ENCODE data around the gene PRELID1. TPM values are rescaled to one million over a fixed set of nuclear protein-coding genes. Genes with fewer than 3 reads are reported as not detected.

The PRELID1 gene
- total and polyA plus RNA-seq, 8 donors: 72.3 to 154 (median 86.4) TPM

DNA sequence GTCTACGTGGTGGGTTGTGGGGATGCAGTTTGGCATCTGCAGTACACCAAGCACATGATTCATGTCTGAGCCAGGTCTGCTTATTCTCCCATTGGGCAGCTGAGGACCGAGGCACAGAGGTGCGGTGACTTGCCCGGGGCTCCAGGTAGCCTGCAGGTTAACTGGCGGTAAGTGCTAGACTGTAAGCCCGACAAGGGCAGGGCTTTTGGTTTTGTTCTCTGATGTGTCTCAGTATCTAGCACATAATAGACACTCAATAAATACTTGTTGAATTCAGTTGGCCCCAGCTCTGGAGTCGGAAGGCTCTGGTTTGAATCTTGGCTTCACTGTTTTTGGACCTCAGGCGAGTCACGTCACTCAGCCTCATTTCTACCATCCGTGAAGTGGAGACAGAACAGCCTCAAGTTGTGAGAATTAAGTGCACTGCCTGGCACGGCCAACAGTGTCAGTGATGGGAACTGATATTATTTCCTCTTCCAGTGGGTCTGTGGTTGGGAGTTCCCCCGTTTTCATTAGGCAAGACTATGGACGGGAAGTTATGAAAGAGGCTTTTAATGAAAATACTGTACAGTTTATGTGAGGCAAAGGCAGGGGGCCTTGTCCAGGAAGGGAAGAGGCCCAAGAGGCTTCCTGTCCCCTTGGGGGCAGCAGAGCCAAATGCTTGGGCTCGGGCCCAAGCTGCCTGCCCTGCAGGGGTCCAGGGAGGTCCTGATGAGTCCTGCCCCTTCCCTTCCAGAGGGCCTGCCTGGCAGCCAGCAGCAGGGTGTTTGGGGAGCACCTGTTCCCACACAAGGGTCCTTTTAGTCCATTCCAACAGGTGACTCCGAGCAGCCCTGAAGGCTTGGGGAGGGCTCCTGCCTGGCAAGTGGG is 3.3 kb downstream of the PRELID1 start:
- Histone ChIP-seq H3K4me1 (peaks cover 30 to 87% of the 10 kb centered on the region in 2 donors), H3K4me3 (peak overlapping the region in 1 of 2 donors; percentile 99), H3K27ac (peak overlapping the region in 1 of 2 donors; percentile 89), H3K9me3 (no peaks in the 10 kb centered on the region), H3K36me3 (peaks cover 0 to 33% of the 10 kb centered on the region in 2 donors), H3K27me3 (no peaks in the 10 kb centered on the region)
- TF ChIP-seq, protein P1, sequence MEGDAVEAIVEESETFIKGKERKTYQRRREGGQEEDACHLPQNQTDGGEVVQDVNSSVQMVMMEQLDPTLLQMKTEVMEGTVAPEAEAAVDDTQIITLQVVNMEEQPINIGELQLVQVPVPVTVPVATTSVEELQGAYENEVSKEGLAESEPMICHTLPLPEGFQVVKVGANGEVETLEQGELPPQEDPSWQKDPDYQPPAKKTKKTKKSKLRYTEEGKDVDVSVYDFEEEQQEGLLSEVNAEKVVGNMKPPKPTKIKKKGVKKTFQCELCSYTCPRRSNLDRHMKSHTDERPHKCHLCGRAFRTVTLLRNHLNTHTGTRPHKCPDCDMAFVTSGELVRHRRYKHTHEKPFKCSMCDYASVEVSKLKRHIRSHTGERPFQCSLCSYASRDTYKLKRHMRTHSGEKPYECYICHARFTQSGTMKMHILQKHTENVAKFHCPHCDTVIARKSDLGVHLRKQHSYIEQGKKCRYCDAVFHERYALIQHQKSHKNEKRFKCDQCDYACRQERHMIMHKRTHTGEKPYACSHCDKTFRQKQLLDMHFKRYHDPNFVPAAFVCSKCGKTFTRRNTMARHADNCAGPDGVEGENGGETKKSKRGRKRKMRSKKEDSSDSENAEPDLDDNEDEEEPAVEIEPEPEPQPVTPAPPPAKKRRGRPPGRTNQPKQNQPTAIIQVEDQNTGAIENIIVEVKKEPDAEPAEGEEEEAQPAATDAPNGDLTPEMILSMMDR (IDR thresholded peaks at IDR 0.05): peak in 1 of 2 donors; percentile 32
- ATAC-seq (peak; percentile 1), DNase-seq (peak in 1 of 4 donors; percentile 85)
- intact Hi-C loops (cut with DNase I): no loop called here

GRCh38 chr5:177307544-177308363 is 4.2 kb downstream of the PRELID1 start:
- TF ChIP-seq, protein P1 (IDR thresholded peaks at IDR 0.05): no peak
- ATAC-seq: no peak
- no peaks in the 10 kb centered on the region for H3K27me3 ChIP-seq
- peaks cover 0 to 31% of the 10 kb centered on the region in 2 donors for H3K36me3 ChIP-seq
- DNase-seq: peak in 1 of 4 donors; percentile 87
- intact Hi-C loops (cut with DNase I): no loop called here
- no peaks in the 10 kb centered on the region for H3K9me3 ChIP-seq
- peak overlapping the region in 1 of 2 donors; percentile 99 for H3K4me3 ChIP-seq
- H3K27ac ChIP-seq: peak overlapping the region in 1 of 2 donors; percentile 89
- H3K4me1 ChIP-seq: peaks cover 25 to 87% of the 10 kb centered on the region in 2 donors

GRCh38 chr5:177308740-177309139 is 5.1 kb downstream of the PRELID1 start:
- intact Hi-C loops (cut with DNase I): no loop called here
- ATAC-seq (no peak), DNase-seq (no peak)
- H3K4me1 ChIP-seq: peaks cover 25 to 89% of the 10 kb centered on the region in 2 donors
- no peak overlapping the region for H3K4me3 ChIP-seq
- peak overlapping the region in 1 of 2 donors; percentile 89 for H3K27ac ChIP-seq
- H3K27me3 ChIP-seq: no peaks in the 10 kb centered on the region
- TF ChIP-seq, protein P1 (IDR thresholded peaks at IDR 0.05): no peak
- peaks cover 0 to 31% of the 10 kb centered on the region in 2 donors for H3K36me3 ChIP-seq
- no peaks in the 10 kb centered on the region for H3K9me3 ChIP-seq

DNA sequence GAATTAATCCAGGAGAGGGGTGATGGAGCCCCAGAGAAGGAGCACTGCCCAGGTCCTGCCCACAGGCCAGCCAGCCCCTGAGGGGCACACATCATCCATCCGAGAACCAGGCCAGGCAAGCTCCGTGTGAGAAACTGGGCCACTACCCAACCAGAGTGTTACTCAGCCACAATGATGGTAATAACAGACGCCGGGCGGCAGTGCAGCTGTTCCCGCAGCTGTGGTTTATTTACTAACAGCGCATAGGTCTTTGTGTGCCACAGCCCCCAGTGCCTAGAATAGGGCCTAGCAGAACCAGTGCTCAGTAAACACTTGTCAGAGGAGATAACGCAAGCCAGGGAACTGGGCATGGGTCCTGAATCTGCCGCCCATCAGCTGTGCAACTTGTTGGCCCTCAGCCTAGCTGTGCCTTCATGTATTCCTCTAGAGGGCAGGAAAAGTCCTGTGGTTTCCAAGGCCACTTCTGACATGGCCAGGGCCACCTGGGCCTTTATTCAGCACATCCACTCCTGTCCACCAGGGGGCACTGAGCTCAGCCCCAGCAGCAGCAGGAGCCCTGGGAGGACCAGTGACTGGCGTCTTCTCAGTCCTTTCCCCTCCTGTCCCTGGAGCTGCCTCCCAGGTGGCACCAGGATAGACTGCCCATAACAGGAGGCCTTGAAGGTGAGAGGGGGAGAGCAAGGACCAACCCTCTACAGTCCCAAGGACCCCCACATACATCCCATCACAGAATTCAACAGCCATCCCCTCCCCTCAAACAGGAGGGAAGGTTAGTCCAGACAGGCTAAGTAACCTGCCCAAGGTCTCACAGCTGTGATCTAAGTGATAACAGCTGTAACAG is 6.0 kb downstream of the PRELID1 start:
- peak; percentile 37 for ATAC-seq
- H3K36me3 ChIP-seq: peaks cover 0 to 31% of the 10 kb centered on the region in 2 donors
- no peaks in the 10 kb centered on the region for H3K9me3 ChIP-seq
- TF ChIP-seq, protein P1 (IDR thresholded peaks at IDR 0.05): peak; percentile 83 to 89
- no peak overlapping the region for H3K4me3 ChIP-seq
- intact Hi-C loops (cut with DNase I): no loop called here
- DNase-seq: peak in 3 of 4 donors; percentile 54 to 90 (median 75)
- peaks cover 22 to 87% of the 10 kb centered on the region in 2 donors for H3K4me1 ChIP-seq
- H3K27ac ChIP-seq: peak overlapping the region in 1 of 2 donors; percentile 89
- H3K27me3 ChIP-seq: no peaks in the 10 kb centered on the region
